Natural killer cell (primary cell): ENCODE measurements around the gene PRKAG1. TPM values are rescaled to one million over a fixed set of nuclear protein-coding genes. Genes with fewer than 3 reads are reported as not detected.
A peak's percentile ranks its signal among the peaks of the same experiment; 100 is the strongest.

Source experiments
- ATAC-seq, 3 donors: fragments of 150-1000 bp in 2 of 3; fragments of 200-7000 bp in 1 of 3; cut with Tn5 transposase; 1 replicate in 1 of 3; 2 replicates in 2 of 3; pipeline ENCODE4 v1.10.0; 2021; ENCODE audit warnings: mild to moderate bottlenecking in 2 of 3, moderate library complexity in 2 of 3
- DNase-seq, 2 donors: peaks; one replicate each; pipeline versions ENCODE4 v3.0.0 to v3.0.0-alpha.2; 2013 to 2021; ENCODE audit warnings: mixed read lengths in 1 of 2
- H3K27ac ChIP-seq: one replicate; pipeline ENCODE4 v1.5.1; 2013; ENCODE audit warnings: mild to moderate bottlenecking, low read length
- H3K27me3 ChIP-seq: one replicate; pipeline ENCODE4 v1.6.1; 2013; ENCODE audit warnings: low read length; ENCODE audit not compliant: control insufficient read depth, insufficient read depth
- H3K36me3 ChIP-seq: one replicate; pipeline ENCODE4 v1.6.1; 2013; ENCODE audit warnings: low read length; ENCODE audit not compliant: control insufficient read depth, insufficient read depth
- H3K4me1 ChIP-seq: one replicate; pipeline ENCODE4 v1.6.1; 2013; ENCODE audit warnings: low read length; ENCODE audit not compliant: control insufficient read depth, insufficient read depth
- H3K4me3 ChIP-seq: one replicate; pipeline ENCODE4 v1.5.1; 2013; ENCODE audit warnings: low read length
- H3K9me3 ChIP-seq: one replicate; pipeline ENCODE4 v1.6.1; 2013; ENCODE audit warnings: low read length; ENCODE audit not compliant: control insufficient read depth, insufficient read depth
- H3K27ac Mint-ChIP-seq, 2 donors: one replicate each; pipeline ENCODE4 v1.8.0; 2022; ENCODE audit warnings: mild to moderate bottlenecking in 2 of 2, mixed read lengths in 2 of 2, moderate library complexity in 1 of 2
- H3K27me3 Mint-ChIP-seq, 2 donors: one replicate each; pipeline ENCODE4 v1.8.0; 2022; ENCODE audit warnings: low read depth in 2 of 2, mixed read lengths in 2 of 2
- H3K36me3 Mint-ChIP-seq: one replicate; pipeline ENCODE4 v1.8.0; 2022; ENCODE audit warnings: mixed read lengths
- H3K4me1 Mint-ChIP-seq, 2 donors: one replicate each; pipeline ENCODE4 v1.8.0; 2022; ENCODE audit warnings: mixed read lengths in 2 of 2
- H3K4me3 Mint-ChIP-seq: one replicate; pipeline ENCODE4 v1.8.0; 2022; ENCODE audit warnings: mild to moderate bottlenecking, moderate library complexity, mixed read lengths
- H3K9me3 Mint-ChIP-seq, 2 donors: one replicate each; pipeline ENCODE4 v1.8.0; 2022; ENCODE audit warnings: mixed read lengths in 2 of 2
- WGBS: methylation state at CpG from one replicate; pipeline ENCODE4 v1.1.7; 2013; ENCODE audit warnings: missing lambda C conversion rate; ENCODE audit not compliant: insufficient coverage; 5-methylcytosine and 5-hydroxymethylcytosine counted together
- intact Hi-C: fragments of 100-400 bp; cut with micrococcal nuclease; formaldehyde crosslinking; loops from one replicate; pipeline ENCODE4 v1.14.2; 2022
- total RNA-seq, 4 donors: library from RNA; stranded (reverse); fragments of 120-200 nt in 1 of 4; gene quantifications; one replicate each; pipeline versions ENCODE4 v1.2.3 to v1.2.4, GENCODE V29; 2013 to 2022
- TF ChIP-seq, protein P1 (sequence below): fragments of 200-600 bp; IDR thresholded peaks from one replicate; pipeline ENCODE4 v1.8.0; 2022; ENCODE audit warnings: antibody characterized with exemption

PRKAG1 gene
- total RNA-seq, 3 donors from 2014 or later (not counting 1 experiment from before 2014, with no cell fraction given): 76.4 to 100 (median 81.1) TPM

- Histone ChIP-seq H3K27ac (no peak overlapping the region), H3K27me3 (no peaks in the 10 kb centered on the region), H3K36me3 (peaks cover 90% of the 10 kb centered on the region), H3K4me3 (no peak overlapping the region), H3K4me1 (no peaks in the 10 kb centered on the region), H3K9me3 (no peaks in the 10 kb centered on the region)
- H3K27me3 Mint-ChIP-seq: no peaks in the 10 kb centered on the region
- ATAC-seq (peak; percentile 80 to 92 (median 83)), DNase-seq (peak; percentile 77 to 90)
- H3K9me3 Mint-ChIP-seq: no peaks in the 10 kb centered on the region
- H3K27ac Mint-ChIP-seq: peak overlapping the region; percentile 81 to 82
- intact Hi-C loops: loop anchor here (5.0 kb wide), 1 partner anchor 47 kb away; the partner anchor contains the start of gene DDN
- peaks cover 21% of the 10 kb centered on the region for H3K36me3 Mint-ChIP-seq
- peaks cover 6 to 16% of the 10 kb centered on the region in 2 donors for H3K4me1 Mint-ChIP-seq
- H3K4me3 Mint-ChIP-seq: no peak overlapping the region
- TF ChIP-seq, protein P1, sequence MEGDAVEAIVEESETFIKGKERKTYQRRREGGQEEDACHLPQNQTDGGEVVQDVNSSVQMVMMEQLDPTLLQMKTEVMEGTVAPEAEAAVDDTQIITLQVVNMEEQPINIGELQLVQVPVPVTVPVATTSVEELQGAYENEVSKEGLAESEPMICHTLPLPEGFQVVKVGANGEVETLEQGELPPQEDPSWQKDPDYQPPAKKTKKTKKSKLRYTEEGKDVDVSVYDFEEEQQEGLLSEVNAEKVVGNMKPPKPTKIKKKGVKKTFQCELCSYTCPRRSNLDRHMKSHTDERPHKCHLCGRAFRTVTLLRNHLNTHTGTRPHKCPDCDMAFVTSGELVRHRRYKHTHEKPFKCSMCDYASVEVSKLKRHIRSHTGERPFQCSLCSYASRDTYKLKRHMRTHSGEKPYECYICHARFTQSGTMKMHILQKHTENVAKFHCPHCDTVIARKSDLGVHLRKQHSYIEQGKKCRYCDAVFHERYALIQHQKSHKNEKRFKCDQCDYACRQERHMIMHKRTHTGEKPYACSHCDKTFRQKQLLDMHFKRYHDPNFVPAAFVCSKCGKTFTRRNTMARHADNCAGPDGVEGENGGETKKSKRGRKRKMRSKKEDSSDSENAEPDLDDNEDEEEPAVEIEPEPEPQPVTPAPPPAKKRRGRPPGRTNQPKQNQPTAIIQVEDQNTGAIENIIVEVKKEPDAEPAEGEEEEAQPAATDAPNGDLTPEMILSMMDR: peak; percentile 75
- 63% methylated on average over 11 of the region's 11 CpGs for WGBS
Observed at GRCh38 chr12:49043856-49044258, 25.3 kb upstream of the PRKAG1 start.

- no peaks in the 10 kb centered on the region for H3K27me3 ChIP-seq
- peak overlapping the region; percentile 16 for H3K27ac ChIP-seq
- whole genome bisulfite sequencing: 98% methylated on average over 4 of the region's 4 CpGs
- no peaks in the 10 kb centered on the region for H3K27me3 Mint-ChIP-seq
- H3K4me1 ChIP-seq: no peaks in the 10 kb centered on the region
- ATAC-seq (no peak), DNase-seq (no peak)
- no peaks in the 10 kb centered on the region for H3K9me3 Mint-ChIP-seq
- H3K4me3 ChIP-seq: no peak overlapping the region
- H3K4me1 Mint-ChIP-seq: peaks cover 6 to 16% of the 10 kb centered on the region in 2 donors
- TF ChIP-seq, protein P1: no peak
- H3K9me3 ChIP-seq: no peaks in the 10 kb centered on the region
- H3K36me3 ChIP-seq: peaks cover 90% of the 10 kb centered on the region
- H3K36me3 Mint-ChIP-seq: peaks cover 19% of the 10 kb centered on the region
- peak overlapping the region; percentile 81 to 82 for H3K27ac Mint-ChIP-seq
- intact Hi-C loops: loop anchor here (5.0 kb wide), 1 partner anchor 46 kb away; the partner anchor contains the start of gene DDN
- no peak overlapping the region for H3K4me3 Mint-ChIP-seq
Observed at GRCh38 chr12:49043241-49043640, 24.7 kb upstream of the PRKAG1 start.

GRCh38 chr12:49041881-49042484 is 23.4 kb upstream of the PRKAG1 start:
- intact Hi-C loops: loop anchor here (5.0 kb wide), 1 partner anchor 45 kb away; the partner anchor contains the start of gene DDN
- TF ChIP-seq, protein P1: no peak
- H3K36me3 Mint-ChIP-seq: peaks cover 14% of the 10 kb centered on the region
- Histone ChIP-seq H3K27me3 (no peaks in the 10 kb centered on the region), H3K27ac (no peak overlapping the region), H3K4me1 (no peaks in the 10 kb centered on the region), H3K9me3 (no peaks in the 10 kb centered on the region), H3K4me3 (no peak overlapping the region), H3K36me3 (peaks cover 91% of the 10 kb centered on the region)
- ATAC-seq (no peak), DNase-seq (no peak)
- peaks cover 6 to 16% of the 10 kb centered on the region in 2 donors for H3K4me1 Mint-ChIP-seq
- H3K27ac Mint-ChIP-seq: peak overlapping the region in 1 of 2 donors; percentile 70
- no peaks in the 10 kb centered on the region for H3K9me3 Mint-ChIP-seq
- H3K4me3 Mint-ChIP-seq: no peak overlapping the region
- WGBS: 95% methylated on average over 17 of the region's 18 CpGs
- H3K27me3 Mint-ChIP-seq: no peaks in the 10 kb centered on the region
